ENCODE results near the gene IRF6.

The IRF6 gene

DNA sequence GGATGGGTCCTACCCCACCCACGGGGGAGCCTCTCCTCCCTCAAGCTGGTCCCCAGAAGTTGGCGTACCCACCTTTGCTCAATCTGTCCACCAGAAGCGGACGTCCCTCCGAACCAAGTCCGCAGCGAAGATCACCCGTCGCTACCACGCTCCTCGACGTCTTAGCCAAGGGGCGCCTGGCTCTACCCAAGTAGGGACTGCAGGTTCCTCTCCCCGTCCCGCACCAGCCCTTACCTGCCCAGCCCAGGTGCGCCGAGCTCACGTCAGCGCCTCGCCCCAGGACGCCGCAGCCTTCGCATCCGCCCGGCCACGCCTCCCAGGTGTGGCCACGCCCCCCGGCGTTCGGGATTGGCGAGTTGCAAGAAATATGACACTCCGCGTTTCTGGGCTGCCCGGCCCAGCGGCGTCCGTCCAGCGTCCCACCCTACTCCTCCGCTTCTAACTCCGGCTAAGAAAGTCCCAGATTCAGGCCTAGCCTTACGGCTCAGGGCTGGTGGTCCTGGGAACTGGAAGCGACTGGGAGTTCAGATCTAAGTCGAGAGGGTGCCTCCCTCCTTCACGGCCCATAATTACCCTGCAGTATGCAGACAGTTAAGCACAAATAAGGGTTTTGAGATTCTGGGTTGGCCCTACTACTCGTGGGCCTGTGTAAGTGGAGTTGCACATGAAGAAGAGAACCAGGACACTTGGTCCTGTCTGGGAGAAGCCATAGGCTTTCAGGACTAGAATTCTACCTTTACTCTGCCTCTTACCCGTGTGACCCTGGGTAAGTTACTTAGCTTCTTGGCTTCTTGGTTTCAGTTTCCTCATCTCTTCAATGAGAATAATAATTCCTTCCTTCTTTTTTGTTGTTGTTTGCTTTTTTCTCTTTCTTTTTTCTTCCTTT is at the start of gene IRF6:
IRF6 (minus strand) TSS at position 268 of the 886 bp plus-strand sequence. CDS start 4,729 bp downstream, outside the sequence.
- DNase-seq: peak; percentile 67

DNA sequence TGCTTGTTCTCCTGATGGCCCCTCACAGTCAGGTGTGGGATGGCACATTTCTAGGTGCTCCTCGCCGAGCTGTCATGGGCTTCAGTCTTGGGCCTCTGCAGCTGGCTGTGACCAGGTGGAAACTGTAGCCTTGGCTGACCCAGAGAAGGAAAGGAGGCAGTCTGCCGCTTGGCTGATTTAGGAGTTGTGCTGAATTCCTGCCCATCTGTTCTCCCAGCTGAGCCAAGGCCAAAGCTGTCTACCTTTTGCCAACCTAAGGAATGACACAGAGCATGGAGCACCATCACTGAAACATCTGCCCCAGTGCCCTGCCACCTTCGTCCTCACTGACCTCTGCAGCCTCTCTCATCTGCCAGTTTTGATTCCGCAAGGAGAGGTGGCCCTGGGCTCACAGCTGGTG is 49.7 kb upstream of the IRF6 start:
- DNase-seq: no peak

DNA sequence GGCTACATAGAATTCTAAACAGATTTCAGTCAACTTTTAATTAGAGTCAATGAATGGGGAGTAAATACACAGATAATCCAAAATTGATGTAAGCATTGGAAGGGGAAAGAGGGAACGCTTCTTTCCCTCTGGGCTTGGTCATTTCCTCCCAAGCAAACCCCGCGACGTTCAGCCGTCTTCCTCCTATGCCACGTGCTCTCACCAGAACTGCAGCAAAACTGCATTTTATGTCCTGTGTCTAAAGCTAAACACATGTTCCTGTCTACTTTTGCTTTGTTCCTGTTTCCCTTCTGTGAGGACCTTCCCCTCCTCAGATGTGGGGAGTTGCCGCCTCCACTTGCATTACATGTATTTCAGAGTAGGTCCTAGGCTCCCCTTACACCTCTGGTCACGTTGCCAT is 49.1 kb upstream of the IRF6 start:
- DNase-seq: no peak

DNA sequence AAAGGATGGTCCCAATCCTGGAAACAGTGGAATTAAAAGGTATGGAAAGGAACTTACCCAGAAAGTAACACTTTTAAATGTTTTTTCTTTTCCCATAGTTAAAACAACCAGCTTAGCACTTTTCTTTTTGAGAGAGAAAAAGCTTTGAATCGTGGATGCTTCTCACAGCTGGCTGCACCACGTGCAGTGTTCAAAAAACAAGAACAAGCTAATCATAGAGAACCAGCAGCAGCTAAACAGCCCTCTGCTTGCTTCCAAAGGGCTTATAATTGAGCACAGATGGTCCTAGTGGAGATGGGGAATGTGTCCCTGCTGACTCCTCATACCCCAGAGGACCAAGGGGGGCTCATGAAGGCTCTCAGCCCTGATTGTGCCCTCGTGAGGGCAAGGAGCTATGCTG is 48.3 kb upstream of the IRF6 start:
- DNase-seq: no peak

DNA sequence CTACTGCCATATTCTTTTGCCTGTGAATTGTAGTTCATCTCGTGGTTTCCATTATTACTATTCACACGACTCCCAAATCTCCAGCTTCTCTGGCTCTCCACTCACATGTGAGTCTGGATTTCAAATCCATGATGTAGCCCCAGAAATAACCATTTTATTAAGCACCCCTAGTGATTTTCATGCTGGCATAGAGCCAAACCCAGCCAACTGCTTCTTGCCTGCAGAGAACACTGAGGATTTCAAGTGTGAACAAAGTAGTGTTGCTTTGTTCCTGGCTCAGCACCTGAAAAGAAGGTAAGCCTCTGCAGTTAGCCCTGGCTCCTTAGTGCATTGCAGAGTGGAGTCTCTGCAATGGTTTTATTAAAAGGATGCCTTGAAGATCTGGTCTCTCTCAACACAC is 47.7 kb upstream of the IRF6 start:
- DNase-seq: no peak

DNA sequence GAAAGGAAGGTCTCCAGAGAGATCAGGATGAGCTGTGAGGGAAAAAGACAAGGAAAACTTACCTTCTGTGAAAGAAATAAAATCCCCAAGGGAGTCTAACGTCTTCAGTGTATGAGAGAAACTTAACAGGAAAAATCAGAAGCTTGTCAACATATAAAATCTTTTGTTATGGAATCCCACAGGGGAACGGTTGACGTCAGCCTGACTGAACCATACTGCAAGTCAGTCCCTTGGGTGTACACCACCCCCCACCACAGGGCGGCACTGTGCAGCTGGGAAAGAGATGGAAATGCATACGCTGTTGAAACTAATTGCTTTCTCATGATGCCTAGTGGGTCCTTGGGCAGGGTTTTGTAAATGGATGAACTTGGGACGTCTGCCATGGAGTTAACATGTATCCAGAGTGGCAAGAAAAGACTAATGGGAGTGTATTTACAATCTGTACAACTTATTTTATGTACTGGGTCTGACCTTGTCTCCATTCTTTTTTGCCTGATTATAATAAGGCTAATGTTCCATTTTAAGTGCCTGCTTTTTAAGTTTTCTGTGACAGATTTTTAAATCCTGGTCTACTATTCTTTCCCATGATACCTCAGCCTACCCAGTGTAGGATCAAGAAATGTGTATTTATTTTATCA is 44.5 kb upstream of the IRF6 start:
- DNase-seq: peak; percentile 36

DNA sequence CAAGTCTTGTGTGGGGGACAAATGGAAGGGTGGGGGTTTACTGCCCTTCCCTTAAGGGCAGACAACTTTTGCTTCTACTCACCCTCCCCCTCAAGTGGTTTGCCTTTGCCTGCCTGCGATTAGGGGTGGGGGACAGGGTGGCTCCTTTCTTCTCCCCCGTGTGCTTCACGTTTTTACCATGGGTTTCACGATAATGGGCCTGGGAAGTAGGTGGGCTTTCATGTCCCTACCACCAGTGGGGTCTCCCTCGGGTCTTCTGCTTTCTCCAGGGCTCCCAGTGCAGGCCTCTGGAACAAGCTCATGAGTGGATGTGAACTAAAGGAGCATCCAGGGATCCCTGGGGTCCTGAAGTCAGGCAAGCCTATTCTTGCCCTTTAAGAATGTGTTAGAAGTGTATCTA is 43.4 kb upstream of the IRF6 start:
- DNase-seq: no peak

DNA sequence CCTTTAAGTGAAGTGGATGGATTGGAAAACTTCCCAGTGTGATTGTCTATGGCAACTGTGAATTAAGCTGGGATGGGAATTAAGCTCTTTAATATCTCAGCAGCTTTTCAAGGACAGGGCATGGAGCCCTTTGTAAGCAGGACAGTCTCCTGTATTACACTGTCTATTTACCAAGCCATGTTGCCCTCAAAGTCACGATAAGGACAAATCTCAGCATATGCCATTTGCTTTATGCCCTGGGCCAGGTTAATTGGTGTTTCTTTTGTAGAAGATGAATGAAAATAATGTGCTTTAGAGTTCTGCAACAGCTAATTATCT is 39.4 kb upstream of the IRF6 start:
- no peak for DNase-seq

DNA sequence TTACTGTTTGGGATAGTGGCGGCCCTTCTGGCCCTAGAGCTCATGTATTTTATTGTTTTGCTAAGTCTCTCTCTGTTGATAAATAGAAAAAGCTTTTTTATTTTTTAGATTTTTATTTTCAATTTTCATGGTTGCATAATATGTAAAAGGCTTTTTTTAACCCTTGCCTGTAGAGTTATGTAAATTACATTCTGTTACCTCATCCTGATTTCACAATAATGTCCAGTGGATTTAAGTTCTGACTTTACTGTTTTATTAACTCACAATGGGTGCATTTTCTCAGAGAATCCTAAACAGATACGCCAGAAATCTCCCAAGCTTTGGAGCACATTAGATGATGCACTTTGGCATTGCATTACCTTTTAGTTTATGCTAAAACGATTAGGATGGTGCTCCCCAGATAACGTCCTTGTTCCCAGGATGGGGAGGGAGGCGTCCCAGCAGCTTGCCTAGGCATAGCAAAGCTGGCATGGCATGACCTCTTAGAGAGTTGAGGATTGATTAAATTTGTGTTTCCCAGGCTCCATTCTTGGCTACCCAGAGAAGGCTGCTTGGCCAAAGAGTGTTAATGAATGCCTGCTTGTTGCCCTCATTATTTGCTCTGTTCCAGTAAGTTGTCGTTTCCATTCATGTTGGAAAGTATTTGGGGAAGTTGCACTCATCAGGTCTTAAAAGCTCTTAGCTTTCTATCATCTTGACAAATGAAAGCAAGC is 38.9 kb upstream of the IRF6 start:
- DNase-seq: no peak

DNA sequence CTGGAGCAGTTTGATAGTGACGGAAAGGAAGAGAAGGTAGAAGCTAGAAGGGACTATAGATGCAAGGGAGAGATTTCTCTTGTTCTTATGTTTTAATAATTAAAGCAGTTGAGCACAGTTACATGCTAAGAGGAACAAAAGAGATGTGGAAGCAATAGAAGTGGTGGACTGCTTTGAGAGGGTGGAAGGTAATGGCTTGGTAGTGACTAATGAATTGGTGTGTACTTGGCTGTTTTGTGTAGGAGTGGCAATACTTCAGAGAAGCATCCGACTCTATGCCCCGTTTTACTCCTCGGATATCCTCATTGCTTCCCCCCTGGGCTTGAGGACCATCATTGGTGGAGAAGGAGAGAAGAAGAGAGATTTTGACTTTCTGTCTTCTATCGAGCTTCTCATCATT is 34.7 kb upstream of the IRF6 start:
- no peak for DNase-seq

DNA sequence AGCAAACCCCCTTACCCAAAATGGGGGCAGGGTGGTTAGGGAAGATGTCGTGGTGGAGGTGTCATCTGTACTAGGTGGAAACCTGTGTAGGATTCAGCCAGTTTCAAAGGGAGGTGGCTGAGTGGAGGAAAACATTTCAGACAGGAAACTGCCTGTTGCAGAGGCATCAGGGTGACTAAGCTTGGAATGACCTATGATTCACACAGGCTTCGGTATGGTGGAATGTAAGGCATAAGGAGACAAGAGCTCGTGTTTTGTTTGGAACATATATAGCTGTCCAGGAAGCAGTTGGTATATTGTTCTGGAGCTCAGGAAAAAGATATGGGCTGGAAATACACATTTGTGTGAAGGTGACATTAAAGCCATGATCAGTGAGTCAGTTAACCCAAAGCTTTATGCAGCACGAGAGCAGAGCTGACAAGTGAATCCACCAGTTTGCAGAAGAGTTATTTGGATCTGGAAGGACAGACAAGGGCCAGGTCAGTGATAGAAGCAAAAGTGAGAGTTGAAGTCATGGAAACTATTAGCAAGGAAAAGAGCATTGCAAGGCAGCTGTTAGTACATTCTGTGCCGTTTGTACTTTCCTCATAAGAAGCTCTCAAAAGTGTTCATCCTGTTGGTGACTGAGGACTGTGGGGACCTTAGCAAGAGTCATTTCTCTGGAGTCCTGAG is 34.1 kb upstream of the IRF6 start:
- DNase-seq: no peak

DNA sequence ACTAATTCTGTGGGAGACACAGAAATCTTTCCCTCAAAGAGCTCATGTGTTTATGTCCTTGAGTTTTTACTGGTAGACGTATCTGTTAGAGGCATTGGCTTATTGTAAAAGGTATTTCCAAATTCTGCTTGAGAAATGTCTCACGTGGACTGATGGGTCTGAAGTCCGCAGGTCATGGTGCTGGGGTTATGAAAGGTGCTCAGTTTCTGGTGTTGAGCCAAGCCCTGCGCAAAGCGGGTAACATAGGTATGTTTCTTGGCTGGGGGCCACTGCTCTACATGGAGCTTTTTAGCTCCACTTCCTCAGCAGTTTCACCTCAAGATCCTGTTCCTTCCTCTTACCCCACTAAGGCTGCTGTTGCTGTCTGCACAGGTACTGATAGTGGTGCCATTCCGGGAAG is 32.6 kb upstream of the IRF6 start:
- no peak for DNase-seq

DNA sequence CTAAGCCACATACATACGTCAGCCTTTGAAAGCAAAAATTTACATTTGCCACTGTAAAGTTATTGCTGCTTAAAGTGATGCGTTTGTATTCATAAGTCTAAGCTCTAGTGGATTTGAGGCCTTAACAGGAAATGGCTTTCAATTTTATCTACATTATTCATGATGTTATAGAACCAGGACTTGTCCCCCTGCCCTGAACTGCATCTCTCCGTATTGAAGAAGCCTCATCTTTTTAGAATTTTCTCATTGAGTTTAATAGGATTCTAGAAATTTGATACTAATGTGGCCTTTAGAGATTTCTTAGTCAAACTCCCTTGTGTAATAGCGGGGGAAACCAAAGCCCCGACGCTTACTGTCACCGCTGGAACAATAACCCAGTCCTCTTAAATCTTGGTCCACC is 31.7 kb upstream of the IRF6 start:
- DNase-seq: no peak

DNA sequence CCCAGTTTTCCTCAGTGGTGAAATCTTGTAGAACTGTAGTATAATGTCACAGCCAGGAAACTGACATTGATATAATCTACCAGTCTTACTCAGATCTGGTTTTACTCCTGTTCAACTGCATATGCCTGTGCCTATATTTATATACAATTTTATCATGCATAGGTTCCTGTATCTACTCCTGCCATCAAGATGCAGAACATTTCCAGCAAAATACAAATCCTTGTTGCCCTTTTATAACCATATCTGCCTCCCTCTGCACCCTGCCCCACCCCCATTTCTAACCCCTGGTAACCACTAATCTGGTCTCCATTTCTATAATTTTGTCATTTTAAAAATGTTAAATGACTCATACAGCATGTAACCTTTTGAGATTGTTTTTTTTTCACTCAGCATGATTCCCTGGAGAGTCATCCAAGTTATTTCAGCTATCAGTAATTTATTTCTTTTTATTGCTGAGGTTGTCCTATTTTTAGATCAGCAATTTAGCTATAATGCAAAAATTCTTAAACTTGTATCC is 29.9 kb upstream of the IRF6 start:
- DNase-seq: no peak

DNA sequence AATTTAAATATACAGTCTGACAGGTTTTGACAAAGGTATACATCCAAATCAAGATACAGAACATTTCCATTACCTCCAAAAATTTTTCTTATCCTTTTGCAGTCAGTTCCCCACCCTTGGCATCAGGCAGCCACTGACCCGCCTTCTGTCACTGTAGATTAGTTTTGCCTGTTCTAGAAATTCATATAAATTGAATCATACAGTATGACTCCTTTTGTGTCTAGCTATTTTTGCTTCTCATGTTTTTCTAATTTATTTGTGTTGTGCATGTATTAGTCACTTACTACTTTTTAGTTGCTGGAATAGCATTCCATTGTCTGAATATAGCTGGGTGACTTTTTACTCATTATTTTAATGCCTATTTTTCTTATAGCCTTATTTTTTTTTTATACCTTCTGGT is 25.7 kb upstream of the IRF6 start:
- no peak for DNase-seq

DNA sequence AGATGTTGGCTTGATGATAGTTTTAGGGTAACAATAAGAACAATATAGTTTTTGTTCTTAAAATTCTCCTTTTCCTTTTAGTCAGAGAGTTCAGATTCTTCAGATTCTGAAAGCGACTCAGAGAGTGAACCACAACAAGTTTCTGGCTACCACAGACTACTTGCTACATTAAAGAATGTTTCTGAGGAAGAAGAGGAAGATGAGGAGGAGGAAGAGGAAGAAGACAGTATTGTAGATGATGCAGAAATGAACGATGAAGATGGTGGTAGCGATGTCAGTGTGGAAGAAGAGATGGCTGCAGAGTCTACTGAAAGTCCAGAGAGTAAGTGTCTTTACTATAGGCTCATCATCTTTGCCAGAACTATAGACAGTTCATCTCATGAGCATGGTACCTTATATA is 24.8 kb upstream of the IRF6 start:
- DNase-seq: no peak

DNA sequence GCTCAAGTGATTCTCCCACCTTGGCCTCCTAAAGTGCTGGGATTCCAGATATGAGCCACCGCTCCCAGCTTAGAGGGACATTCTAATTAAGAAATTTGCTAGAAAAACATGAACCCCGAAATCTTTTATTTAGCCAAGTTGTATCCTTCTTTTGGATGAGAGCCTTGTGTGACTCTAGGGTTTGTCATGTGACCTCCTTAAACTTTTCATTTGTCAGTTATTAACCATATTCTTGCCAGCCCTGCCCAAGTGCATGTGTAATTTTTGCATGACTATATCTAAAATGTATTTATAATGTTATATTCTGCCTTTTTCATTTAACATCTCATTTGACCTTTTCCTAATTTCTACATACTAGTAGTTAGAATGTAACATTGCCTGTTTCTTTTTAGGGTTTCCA is 23.8 kb upstream of the IRF6 start:
- no peak for DNase-seq

DNA sequence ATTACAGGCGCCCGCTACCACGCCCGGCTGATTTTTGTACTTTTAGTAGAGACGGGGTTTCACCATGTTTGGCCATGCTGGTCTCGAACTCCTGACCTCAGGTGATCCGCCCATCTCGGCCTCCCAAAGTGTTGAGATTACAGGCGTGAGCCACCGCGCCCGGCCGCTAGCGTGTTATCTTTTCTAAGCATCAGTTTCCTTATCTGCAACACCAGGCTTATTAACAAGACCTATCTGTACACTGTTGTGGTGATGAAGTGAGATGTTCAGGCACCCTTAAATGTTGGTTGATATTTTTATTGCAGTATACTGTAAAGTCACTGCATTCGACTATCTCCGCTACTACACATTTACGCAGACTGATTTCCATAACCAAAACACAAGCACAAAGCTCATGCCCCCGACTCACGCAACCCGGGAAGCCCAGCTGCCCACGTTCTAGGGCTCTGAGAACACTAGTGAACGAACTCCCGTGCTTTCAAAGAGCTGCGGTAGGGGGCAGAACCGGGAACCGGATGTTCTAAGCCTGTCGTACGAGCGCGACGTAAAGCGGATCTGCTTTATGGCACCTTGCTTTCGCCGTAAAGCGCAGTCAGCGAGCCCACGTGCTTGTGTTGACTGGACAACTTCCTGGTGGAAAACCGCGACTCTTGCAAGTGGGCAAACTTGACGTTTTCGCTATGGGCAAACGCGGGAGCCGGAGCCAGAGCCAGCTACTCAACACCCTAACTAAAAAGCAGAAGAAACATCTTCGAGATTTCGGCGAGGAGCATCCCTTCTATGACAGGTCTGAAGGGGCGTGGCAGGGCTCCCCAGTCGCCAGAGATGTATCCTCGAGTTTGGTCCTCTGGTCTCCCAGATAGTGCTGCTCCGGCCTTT is 21.7 kb upstream of the IRF6 start, which contains the start of gene UTP25:
UTP25 (plus strand) TSS at position 589 of the 879 bp plus-strand sequence; CDS start at position 681, 92 bp downstream.
- DNase-seq: peak; percentile 92

DNA sequence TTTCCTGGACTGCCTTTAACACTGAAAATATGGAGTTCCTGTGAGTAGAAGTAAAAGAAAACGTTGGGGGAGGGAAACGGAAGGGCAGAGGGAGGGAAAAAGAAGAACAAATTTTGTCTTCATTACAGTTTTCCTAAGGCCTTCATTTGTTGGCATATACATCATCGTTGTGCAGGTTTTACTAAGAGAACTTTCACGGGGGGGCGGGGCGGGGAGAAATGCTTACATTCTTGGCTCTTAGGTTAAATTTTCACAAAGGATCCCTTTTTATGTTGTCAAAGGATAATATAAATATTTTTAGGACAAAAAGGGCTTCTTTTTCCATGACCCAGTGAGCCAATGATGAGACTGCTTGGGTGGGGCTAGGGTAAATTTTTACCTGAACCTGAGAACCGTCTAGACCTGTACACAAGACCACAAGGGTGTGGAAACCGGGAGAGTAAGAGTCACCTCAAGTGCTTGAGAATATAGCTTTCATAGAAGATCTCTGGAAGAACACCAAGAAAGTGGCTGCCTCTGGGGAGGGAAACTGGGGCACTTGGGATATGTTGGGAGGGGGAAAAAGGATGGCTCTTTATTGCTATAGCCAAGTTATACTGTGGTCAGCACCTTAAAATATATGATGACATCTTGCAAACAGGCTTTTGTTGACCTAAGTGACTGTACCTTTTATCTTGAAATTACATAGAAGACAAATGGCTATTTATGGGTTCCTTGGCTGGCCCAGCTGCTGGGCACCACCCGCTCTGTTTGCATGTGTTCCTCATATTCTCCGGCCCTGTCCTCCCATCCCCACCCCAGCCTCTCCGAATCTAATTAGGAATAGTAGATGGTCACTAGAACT is 19.9 kb upstream of the IRF6 start:
- DNase-seq: no peak

DNA sequence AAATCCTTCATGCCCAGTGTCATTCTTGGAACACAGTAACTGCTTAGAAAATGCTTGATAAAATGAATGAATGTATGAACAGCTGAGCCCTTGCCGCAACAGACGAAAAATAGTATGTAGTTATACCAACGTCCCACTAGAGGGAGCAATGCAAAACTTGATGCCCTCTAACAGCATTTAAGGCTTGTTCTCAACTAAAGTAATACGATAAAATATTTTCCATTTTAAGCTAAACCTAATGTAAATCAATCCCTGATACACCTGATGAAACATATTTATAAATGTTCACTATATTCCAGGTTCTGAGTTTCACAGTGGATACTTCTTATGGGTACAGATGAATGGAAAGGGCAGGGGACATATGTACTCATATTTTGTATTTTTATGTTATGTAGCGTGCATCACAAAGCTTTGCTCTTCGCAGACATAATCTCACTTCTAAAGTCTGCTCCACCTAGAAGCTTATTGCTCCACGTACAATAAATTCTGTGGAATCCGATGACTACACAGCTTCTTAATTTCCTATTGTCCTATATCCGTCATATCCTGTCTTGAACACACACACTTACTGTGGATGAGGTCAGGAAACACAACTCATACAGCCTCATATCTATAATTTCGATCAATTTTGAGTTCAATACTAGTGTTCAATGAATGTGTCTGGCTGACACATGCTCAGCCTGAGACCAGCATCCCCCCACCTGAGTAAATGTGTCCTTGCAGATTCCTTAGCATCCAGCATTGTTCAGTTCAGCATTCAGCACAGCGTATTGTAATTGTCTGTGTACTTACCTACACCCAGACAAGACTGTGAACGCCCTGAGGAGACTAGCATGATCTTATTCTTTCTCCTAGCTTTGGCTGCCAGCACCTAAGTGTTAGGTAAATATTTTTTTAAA is 17.4 kb upstream of the IRF6 start:
- no peak for DNase-seq
